ENCODE results near the gene VLDLR.

VLDLR gene

GRCh38 chr9:2622461-2623287 is 1.1 kb downstream of the VLDLR start:
- DNase-seq (ENCODE audit: low read depth) = no peak

GRCh38 chr9:2623288-2624050 is 1.9 kb downstream of the VLDLR start:
- no peak for DNase-seq (ENCODE audit: low read depth)

- DNase-seq (ENCODE audit: low read depth) = no peak
Observed at GRCh38 chr9:2624051-2624682, 2.6 kb downstream of the VLDLR start.

DNA sequence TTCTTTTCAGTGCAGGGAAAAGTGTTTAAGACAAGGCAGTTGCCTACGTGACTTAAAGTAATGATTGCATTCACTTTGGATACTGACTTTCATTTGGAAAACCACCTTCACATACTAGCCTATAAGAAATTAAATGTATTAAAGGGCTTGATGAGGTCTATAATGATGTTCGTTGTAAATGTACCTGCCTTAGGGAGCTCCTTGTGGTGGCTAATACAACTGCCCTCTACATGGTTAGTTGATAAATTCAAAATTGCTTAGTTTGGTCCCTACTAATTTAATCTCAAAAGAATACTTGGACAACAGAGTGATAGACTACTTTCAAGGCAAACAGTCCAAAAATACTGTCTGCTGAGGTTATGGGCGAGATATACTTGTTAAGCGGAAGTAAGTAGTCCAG is 3.8 kb downstream of the VLDLR start:
- no peak for DNase-seq (ENCODE audit: low read depth)

- DNase-seq (ENCODE audit: low read depth) = no peak
Observed at GRCh38 chr9:2628919-2629318, 7.3 kb downstream of the VLDLR start.

DNA sequence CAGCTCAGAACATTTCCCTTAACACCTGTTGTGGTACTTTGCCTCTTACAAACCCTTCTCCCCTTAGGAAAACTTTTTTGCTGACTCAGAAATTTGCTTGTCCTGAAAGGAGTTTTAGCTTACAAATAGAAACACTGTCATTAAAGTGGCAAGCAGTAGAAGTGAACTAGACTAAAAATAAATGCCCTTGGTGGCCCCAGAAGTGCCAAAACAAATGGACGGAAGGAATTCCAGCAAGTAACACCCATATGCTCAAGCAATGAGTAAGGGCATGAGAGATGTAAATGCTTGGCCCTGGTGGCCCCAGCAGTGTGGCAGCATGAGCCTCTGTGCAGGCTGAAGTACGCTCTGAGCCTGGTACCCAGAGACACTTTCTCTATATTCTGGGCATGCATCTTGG is 8.6 kb downstream of the VLDLR start:
- no peak for DNase-seq (ENCODE audit: low read depth)

GRCh38 chr9:2631263-2631662 is 9.7 kb downstream of the VLDLR start:
- DNase-seq (ENCODE audit: low read depth) = no peak

DNA sequence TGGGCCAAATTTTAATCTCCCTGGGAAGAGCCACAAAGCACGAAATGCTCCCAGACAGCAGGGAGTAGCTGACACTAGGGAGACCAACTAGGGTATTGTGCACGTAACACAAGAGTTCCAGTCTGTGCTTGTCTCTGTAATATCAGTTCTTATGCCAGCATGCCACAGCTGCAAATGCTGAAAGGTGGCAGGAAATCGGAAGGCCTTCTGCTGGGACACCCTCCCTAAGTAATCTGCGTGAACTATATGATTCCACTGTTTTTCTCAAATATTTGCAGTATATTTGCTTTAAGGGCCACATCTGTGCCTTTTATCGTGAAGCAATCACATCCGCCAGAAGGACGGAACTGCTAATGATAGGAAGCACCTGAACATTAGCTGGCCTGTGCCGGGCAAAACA is 12.6 kb downstream of the VLDLR start:
- no peak for DNase-seq (ENCODE audit: low read depth)

- no peak for DNase-seq (ENCODE audit: low read depth)
Observed at GRCh38 chr9:2634818-2635217, 13.2 kb downstream of the VLDLR start.

DNA sequence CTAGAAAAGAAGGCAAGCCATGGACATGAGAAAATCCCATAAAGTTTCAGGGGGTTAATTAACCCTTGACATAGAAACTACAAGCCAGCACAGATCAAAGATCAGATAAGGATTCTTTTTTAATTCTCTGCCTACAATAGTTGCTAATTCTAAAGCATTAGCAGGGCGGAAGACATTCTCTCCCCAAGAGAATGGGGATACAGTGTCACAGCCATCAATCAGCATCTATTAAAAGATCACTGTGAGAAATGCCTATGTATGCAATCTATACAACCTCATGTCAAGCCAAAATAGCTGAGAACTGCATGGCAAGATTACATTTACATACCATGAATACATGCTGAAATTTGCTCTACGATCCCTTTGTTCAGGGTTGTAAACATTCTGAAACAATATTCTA is 14.3 kb downstream of the VLDLR start:
- no peak for DNase-seq (ENCODE audit: low read depth)

- no peak for DNase-seq (ENCODE audit: low read depth)
Observed at GRCh38 chr9:2637390-2637789, 15.8 kb downstream of the VLDLR start.

GRCh38 chr9:2638871-2639673 is 17.5 kb downstream of the VLDLR start:
- no peak for DNase-seq (ENCODE audit: low read depth)

GRCh38 chr9:2639786-2640185 is 18.2 kb downstream of the VLDLR start:
- no peak for DNase-seq (ENCODE audit: low read depth)

GRCh38 chr9:2640570-2640969 is 19.0 kb downstream of the VLDLR start:
- DNase-seq (ENCODE audit: low read depth) = no peak

- DNase-seq (ENCODE audit: low read depth) = no peak
Observed at GRCh38 chr9:2641033-2641432, 19.4 kb downstream of the VLDLR start.

DNA sequence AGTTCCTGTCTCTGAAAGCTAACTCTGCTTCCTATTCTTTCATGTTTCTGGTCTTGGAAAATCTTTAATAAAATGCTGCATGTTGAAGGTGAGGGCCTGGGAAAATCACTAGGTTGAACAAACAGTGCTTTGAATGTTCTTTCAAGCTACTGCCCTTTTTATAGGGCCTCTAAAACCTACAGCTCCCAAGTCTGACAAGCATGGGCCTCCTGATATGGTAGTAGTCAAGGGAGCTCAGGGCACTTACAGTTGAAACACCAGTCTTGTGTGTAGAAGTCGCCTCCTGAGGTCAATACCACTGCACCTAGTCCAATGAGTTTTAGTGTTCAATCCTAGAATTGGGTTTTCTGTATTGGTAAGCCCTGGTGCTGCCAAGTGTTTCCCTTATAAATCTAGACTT is 20.5 kb downstream of the VLDLR start:
- no peak for DNase-seq (ENCODE audit: low read depth)

DNA sequence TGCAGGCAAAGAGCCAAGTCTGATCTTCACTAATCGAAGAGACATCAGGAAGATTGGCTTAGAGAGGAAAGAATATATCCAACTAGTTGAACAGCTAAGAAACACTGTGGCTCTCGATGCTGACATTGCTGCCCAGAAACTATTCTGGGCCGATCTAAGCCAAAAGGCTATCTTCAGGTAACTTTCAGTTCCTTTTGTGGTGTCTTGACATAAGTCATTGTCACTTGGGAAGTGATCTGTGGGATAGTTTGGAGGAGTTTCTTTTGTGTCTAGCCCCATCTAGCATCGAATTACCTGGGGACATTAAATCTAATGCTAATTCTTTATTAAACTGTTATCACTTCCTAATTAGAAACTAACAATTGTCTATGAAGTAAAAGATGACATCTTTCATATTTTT is 24.0 kb downstream of the VLDLR start:
- no peak for DNase-seq (ENCODE audit: low read depth)

DNA sequence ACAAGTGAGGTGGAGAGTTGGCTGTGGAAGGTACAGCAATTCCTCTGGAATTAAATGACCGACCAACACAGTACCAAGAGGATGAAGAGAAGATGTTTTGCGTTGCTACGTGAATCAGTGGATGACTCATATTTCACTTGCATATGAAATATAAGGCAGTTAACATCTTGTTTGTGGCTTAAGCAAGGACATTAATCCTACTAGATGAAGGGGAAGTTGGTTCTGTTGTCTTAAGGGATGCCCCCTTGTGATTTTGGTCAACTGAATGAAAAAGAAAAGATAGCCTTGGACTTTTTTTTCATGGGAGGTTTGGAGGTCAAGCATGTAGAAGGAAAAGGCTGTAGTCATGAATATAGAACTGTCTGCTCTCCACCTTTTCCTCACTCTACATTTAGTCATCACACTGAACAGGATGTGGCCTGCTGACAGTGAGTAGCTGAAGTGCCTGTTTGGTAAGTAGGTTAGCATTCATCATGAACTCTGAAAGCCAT is 33.9 kb downstream of the VLDLR start:
- peak; percentile 2 for DNase-seq (ENCODE audit: low read depth)

DNA sequence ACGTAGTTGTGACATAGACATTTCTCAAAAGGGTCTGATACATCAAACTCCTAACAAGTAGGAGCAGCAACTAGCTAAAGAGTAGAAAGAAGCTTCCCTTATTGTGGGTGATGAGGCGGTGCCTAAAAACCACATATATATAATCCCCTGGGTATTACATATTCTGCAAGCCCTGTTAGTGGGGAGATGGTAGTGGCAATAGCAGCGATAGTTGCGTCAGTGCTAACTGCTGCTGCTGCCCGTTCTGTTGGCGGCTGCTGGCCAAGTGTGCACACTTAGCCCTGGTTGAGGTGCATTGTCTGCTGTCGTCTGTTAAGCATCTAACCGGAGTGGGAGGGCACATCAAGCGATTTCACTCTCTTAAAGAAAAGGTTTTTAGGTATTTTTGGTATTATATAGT is 35.8 kb downstream of the VLDLR start:
- DNase-seq (ENCODE audit: low read depth) = no peak

DNA sequence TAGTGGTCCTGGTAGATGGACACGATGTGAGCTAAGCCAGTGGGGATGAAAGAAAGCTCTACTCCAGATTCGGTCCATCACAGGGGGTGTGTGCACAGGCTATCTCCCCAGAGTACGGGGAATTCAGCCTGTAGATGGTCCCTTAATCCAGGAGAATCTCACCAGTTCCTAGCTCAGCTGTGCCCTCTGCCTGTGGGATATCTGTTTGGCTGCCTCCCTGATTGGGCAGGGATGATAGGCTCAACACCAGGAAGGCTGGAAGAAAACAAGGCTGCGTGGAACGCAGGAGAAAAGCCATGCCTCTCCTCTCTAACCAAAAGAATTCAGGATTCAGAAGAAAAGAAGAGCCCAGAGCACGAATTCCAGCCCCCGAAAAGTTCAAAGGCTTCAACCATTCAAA is 40.9 kb downstream of the VLDLR start:
- DNase-seq (ENCODE audit: low read depth) = no peak

- DNase-seq (ENCODE audit: low read depth) = no peak
Observed at GRCh38 chr9:2663461-2664173, 42.0 kb downstream of the VLDLR start.
